Fibroblast of lung (primary cell): ENCODE results near the gene SHC1. TPM values are rescaled to one million over a fixed set of nuclear protein-coding genes. Genes with fewer than 3 reads are reported as not detected.

Source experiments
- DNase-seq, 2 donors: peaks; one replicate each; pipeline versions ENCODE4 v3.0.0 to v3.0.0-alpha.2; 2010; ENCODE audit warnings: low read depth in 2 of 2
- H2AFZ ChIP-seq: 2 replicates; pipeline ENCODE4 v1.5.1; 2012; ENCODE audit warnings: low read length, control low read depth, inconsistent platforms
- H3K27ac ChIP-seq: 2 replicates; pipeline ENCODE4 v1.5.1; 2011; ENCODE audit warnings: low read length, control low read depth; ENCODE audit not compliant: insufficient read depth
- H3K27me3 ChIP-seq: 2 replicates; pipeline ENCODE4 v1.5.1; 2011; ENCODE audit warnings: mild to moderate bottlenecking, low read length; ENCODE audit not compliant: control insufficient read depth, insufficient read depth
- H3K36me3 ChIP-seq: 2 replicates; pipeline ENCODE4 v1.5.1; 2011; ENCODE audit warnings: low read length; ENCODE audit not compliant: control insufficient read depth, insufficient read depth
- H3K4me1 ChIP-seq: 2 replicates; pipeline ENCODE4 v1.5.1; 2011; ENCODE audit warnings: low read length; ENCODE audit not compliant: control insufficient read depth, insufficient read depth; ENCODE audit errors: extremely low read depth
- H3K4me2 ChIP-seq: 2 replicates; pipeline ENCODE4 v1.5.1; 2011; ENCODE audit warnings: low read length, control low read depth; ENCODE audit not compliant: insufficient read depth; ENCODE audit errors: extremely low read depth
- H3K4me3 ChIP-seq, 4 experiments: fragments of 200-600 bp in 1 of 4; sonication (generic) in 1 of 4; replicated peaks in 1 of 4; 2 replicates each; pipeline ENCODE4 v1.5.1; 2011 to 2016; ENCODE audit warnings: low read length in 4 of 4, low read depth in 3 of 4, mild to moderate bottlenecking in 3 of 4, control low read depth in 2 of 4, inconsistent platforms in 1 of 4, mixed read lengths in 1 of 4; ENCODE audit not compliant: insufficient read depth in 1 of 4; ENCODE audit errors: control extremely low read depth in 1 of 4
- H3K79me2 ChIP-seq: 2 replicates; pipeline ENCODE4 v1.5.1; 2012; ENCODE audit warnings: mild to moderate bottlenecking, low read length, inconsistent platforms; ENCODE audit not compliant: control insufficient read depth, insufficient read depth
- H3K9ac ChIP-seq: 2 replicates; pipeline ENCODE4 v1.5.1; 2011; ENCODE audit warnings: mild to moderate bottlenecking, low read length, control low read depth; ENCODE audit not compliant: insufficient read depth
- H3K9me3 ChIP-seq: 2 replicates; pipeline ENCODE4 v1.5.1; 2012; ENCODE audit warnings: low read depth, low read length; ENCODE audit not compliant: control insufficient read depth, insufficient read depth
- H4K20me1 ChIP-seq: 2 replicates; pipeline ENCODE4 v1.5.1; 2011; ENCODE audit warnings: low read length; ENCODE audit not compliant: control insufficient read depth, insufficient read depth; ENCODE audit errors: extremely low read depth
- CTCF ChIP-seq, 2 donors: IDR thresholded peaks in 1 of 2; conservative IDR thresholded peaks in 1 of 2; 1 replicate in 1 of 2; 2 replicates in 1 of 2; pipeline ENCODE4 v1.5.1; 2011 to 2012; ENCODE audit warnings: low read length in 2 of 2, control low read depth in 1 of 2, inconsistent platforms in 1 of 2, low read depth in 1 of 2, mild to moderate bottlenecking in 1 of 2
- EZH2 ChIP-seq: IDR thresholded peaks from 2 replicates; pipeline ENCODE4 v1.5.1; 2012; ENCODE audit warnings: low read length, control low read depth, mild to moderate bottlenecking; ENCODE audit errors: missing control alignments
- polyA plus RNA-seq, 2 donors: library from polyadenylated mRNA; depleted of rRNA in 1 of 2; stranded (reverse) in 1 of 2; unstranded in 1 of 2; fragments of >200 nt; gene quantifications; 2 replicates each; pipeline ENCODE4 v1.2.1, GENCODE V29; 2011 to 2012; ENCODE audit warnings: missing spikeins in 1 of 2
- total RNA-seq: library from RNA; depleted of rRNA; stranded (reverse); fragments of >200 nt; gene quantifications from 2 replicates; pipeline ENCODE4 v1.2.1, GENCODE V29; 2014

Gene SHC1
- total and polyA plus RNA-seq, 2 donors (not counting 1 experiment from before 2014, with no cell fraction given), result 245 to 277 TPM

DNA sequence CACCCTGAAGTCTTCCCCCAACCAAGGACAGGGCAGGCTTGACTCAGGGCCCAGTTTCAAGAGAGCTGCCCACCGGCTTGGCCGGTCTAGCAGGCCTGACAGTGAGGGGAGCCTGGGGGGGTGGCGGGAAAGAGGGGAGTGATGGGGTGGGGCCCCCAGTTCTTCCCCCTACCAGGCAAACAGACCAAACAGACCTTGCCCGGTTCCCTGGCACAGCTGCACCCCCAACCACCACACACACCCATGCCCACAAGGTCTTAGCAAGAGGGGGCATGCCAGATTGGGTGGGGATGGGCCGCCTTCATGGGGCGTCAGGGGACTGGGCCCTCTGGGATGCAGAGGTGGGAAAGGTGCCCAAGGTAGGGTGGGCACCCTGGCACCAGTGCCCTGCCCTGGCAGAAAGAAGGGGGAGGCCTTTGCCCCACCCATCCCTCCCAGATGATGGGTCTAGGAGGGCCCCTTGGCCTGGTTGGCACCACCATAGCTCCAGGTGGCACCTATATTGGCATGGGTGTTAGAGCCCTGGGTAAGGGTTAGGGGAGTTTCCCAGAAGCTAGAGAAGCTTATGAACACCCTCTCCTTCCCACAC, 41.0 kb upstream of the SHC1 start:
- H4K20me1 ChIP-seq, result no peaks in the 10 kb centered on the region
- peaks cover 2% of the 10 kb centered on the region for H3K4me1 ChIP-seq
- no peak for TF ChIP-seq CTCF (conservative IDR thresholded peaks at IDR 0.05 in 1 of 2, IDR thresholded peaks at IDR 0.05 in 1 of 2; ENCODE audit: low read depth in 1 of 2, low read length in 2 of 2)
- no peak for TF ChIP-seq EZH2
- peaks cover 2% of the 10 kb centered on the region for H3K79me2 ChIP-seq
- DNase-seq, result no peak
- no peaks in the 10 kb centered on the region for H3K27me3 ChIP-seq
- no peak overlapping the region for H2AFZ ChIP-seq
- H3K4me2 ChIP-seq, result no peak overlapping the region
- H3K4me3 ChIP-seq, result no peak overlapping the region
- no peak overlapping the region for H3K9ac ChIP-seq
- no peaks in the 10 kb centered on the region for H3K9me3 ChIP-seq
- H3K27ac ChIP-seq, result no peak overlapping the region
- H3K36me3 ChIP-seq, result peaks cover 6% of the 10 kb centered on the region

GRCh38 chr1:155011004-155011416, 40.5 kb upstream of the SHC1 start:
- Histone ChIP-seq H3K4me3 (no peak overlapping the region), H3K79me2 (peaks cover 2% of the 10 kb centered on the region), H2AFZ (no peak overlapping the region), H3K4me1 (peaks cover 2% of the 10 kb centered on the region), H3K4me2 (no peak overlapping the region), H4K20me1 (no peaks in the 10 kb centered on the region), H3K27ac (no peak overlapping the region), H3K9me3 (no peaks in the 10 kb centered on the region), H3K27me3 (no peaks in the 10 kb centered on the region), H3K9ac (no peak overlapping the region), H3K36me3 (peaks cover 3% of the 10 kb centered on the region)
- no peak for DNase-seq
- TF ChIP-seq CTCF (conservative IDR thresholded peaks at IDR 0.05 in 1 of 2, IDR thresholded peaks at IDR 0.05 in 1 of 2; ENCODE audit: low read depth in 1 of 2, low read length in 2 of 2) (no peak), EZH2 (no peak)

DNA sequence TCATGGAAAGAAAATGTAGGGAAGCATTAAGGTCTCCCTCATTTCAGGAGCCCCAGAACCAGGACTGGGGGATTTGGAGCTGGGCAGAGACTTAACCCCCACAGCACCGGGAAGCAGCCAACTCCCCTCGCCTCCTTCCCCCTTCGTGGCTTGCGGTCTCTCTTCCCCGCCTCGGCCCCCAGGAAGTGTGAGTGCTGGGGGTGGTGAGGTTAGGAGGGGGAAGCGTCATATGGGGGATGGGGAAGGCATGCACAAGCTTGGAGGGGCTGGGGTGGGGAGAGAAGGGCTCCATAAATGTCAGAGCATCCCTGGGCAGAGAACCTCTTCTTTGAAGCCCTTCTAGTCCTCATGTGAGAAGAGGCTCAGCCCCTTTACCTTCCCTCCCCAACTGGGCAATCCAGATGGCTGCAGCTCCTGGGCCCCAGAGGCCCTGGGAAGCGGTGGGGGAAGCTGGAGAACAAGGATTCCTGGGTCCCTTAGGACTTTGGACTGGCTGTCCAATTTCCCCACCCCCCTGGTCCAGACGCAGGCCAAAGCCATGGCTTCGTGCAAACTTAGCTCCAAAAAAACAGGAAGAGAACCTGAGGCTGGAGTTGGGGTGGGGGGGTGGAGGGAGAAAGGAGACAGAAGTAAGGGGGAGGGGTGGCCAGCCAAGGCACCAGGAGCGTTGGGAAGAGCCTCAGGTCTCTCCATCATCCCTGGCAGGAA, 39.8 kb upstream of the SHC1 start:
- Histone ChIP-seq H3K36me3 (no peaks in the 10 kb centered on the region), H3K4me3 (no peak overlapping the region), H3K4me1 (peaks cover 4% of the 10 kb centered on the region), H3K79me2 (peaks cover 2% of the 10 kb centered on the region), H4K20me1 (no peaks in the 10 kb centered on the region), H3K9ac (no peak overlapping the region), H3K4me2 (no peak overlapping the region), H3K9me3 (no peaks in the 10 kb centered on the region), H3K27me3 (no peaks in the 10 kb centered on the region), H2AFZ (no peak overlapping the region), H3K27ac (no peak overlapping the region)
- DNase-seq, result no peak
- TF ChIP-seq EZH2, result no peak
- TF ChIP-seq CTCF (conservative IDR thresholded peaks at IDR 0.05 in 1 of 2, IDR thresholded peaks at IDR 0.05 in 1 of 2; ENCODE audit: low read depth in 1 of 2, low read length in 2 of 2), result no peak
